ENCODE results near the gene CERS6. TPM values are rescaled to one million over a fixed set of nuclear protein-coding genes. Genes with fewer than 3 reads are reported as not detected.

CERS6 gene
- total RNA-seq, 1 experiment from 2014 or later, result 8.3 TPM

DNA sequence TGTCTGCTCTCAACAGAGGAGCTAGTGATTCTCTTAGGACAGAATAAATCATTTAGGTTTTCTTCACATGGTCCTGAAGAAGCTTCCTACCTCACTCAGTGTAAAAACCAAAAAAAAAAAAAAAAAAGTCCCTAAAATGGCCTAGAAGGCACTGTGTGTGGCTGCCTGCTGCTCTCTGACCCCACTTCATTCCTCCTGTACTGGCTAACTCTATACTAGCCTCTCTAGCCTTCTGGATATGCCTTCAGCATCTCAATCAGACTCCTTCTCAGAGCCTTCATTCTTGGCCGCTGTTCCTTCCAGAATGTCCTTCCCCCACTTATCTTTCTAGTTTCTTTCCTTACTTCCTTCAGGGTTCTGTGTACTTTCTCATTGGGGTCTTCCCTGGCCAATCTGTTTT lies 82.1 kb downstream of the CERS6 start:
- POLR2A ChIA-PET (ENCODE audit: unreplicated experiment), result no interaction called here
- Histone ChIP-seq H3K4me1 (replicated peaks; ENCODE audit: insufficient read depth) (peaks cover 11% of the 10 kb centered on the region), H3F3A (ENCODE audit: insufficient read depth, low read depth) (peaks cover 7% of the 10 kb centered on the region; the same call in 1 of the 2 replicates), H3K27ac (no peak overlapping the region), H4K20me1 (ENCODE audit: insufficient read depth) (no peaks in the 10 kb centered on the region), H3K27me3 (ENCODE audit: insufficient read depth, low read depth) (no peaks in the 10 kb centered on the region), H3K4me2 (no peak overlapping the region), H3K9me2 (ENCODE audit: insufficient read depth) (no peaks in the 10 kb centered on the region), H3K9me3 (ENCODE audit: insufficient read depth, low read depth) (no peaks in the 10 kb centered on the region), H3K4me3 (no peak overlapping the region), H2AFZ (no peak overlapping the region), H3K79me2 (ENCODE audit: low read depth) (no peaks in the 10 kb centered on the region), H3K36me3 (ENCODE audit: low read depth) (no peaks in the 10 kb centered on the region)
- DNase-seq, result no peak
- TF ChIP-seq, protein P1, sequence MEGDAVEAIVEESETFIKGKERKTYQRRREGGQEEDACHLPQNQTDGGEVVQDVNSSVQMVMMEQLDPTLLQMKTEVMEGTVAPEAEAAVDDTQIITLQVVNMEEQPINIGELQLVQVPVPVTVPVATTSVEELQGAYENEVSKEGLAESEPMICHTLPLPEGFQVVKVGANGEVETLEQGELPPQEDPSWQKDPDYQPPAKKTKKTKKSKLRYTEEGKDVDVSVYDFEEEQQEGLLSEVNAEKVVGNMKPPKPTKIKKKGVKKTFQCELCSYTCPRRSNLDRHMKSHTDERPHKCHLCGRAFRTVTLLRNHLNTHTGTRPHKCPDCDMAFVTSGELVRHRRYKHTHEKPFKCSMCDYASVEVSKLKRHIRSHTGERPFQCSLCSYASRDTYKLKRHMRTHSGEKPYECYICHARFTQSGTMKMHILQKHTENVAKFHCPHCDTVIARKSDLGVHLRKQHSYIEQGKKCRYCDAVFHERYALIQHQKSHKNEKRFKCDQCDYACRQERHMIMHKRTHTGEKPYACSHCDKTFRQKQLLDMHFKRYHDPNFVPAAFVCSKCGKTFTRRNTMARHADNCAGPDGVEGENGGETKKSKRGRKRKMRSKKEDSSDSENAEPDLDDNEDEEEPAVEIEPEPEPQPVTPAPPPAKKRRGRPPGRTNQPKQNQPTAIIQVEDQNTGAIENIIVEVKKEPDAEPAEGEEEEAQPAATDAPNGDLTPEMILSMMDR (conservative IDR thresholded peaks at IDR 0.05), result no peak
- TF ChIP-seq EZH2 (IDR thresholded peaks at IDR 0.05; ENCODE audit: low read depth), result no peak
- CTCF ChIA-PET, result no interaction called here
- intact Hi-C loops (cut with micrococcal nuclease; ENCODE audit: unreplicated experiment), result no loop called here
- no TSS peak for BruUV-seq (replicated peaks)

GRCh38 chr2:168538534-168538933 lies 82.5 kb downstream of the CERS6 start:
- no peaks in the 10 kb centered on the region for H3K9me3 ChIP-seq (ENCODE audit: insufficient read depth, low read depth)
- H3K79me2 ChIP-seq (ENCODE audit: low read depth), result no peaks in the 10 kb centered on the region
- no peaks in the 10 kb centered on the region for H3K27me3 ChIP-seq (ENCODE audit: insufficient read depth, low read depth)
- H3K9me2 ChIP-seq (ENCODE audit: insufficient read depth), result no peaks in the 10 kb centered on the region
- no peak overlapping the region for H2AFZ ChIP-seq
- CTCF ChIA-PET, result no interaction called here
- POLR2A ChIA-PET (ENCODE audit: unreplicated experiment), result no interaction called here
- peaks cover 11% of the 10 kb centered on the region for H3K4me1 ChIP-seq (replicated peaks; ENCODE audit: insufficient read depth)
- TF ChIP-seq EZH2 (IDR thresholded peaks at IDR 0.05; ENCODE audit: low read depth), result no peak
- TF ChIP-seq, protein P1 (conservative IDR thresholded peaks at IDR 0.05), result no peak
- no peak overlapping the region for H3K4me2 ChIP-seq
- intact Hi-C loops (cut with micrococcal nuclease; ENCODE audit: unreplicated experiment), result no loop called here
- peaks cover 7% of the 10 kb centered on the region; the same call in 1 of the 2 replicates for H3F3A ChIP-seq (ENCODE audit: insufficient read depth, low read depth)
- no peak overlapping the region for H3K27ac ChIP-seq
- no peaks in the 10 kb centered on the region for H4K20me1 ChIP-seq (ENCODE audit: insufficient read depth)
- no peaks in the 10 kb centered on the region for H3K36me3 ChIP-seq (ENCODE audit: low read depth)
- H3K4me3 ChIP-seq, result no peak overlapping the region
- BruUV-seq (replicated peaks), result no TSS peak
- no peak for DNase-seq

DNA sequence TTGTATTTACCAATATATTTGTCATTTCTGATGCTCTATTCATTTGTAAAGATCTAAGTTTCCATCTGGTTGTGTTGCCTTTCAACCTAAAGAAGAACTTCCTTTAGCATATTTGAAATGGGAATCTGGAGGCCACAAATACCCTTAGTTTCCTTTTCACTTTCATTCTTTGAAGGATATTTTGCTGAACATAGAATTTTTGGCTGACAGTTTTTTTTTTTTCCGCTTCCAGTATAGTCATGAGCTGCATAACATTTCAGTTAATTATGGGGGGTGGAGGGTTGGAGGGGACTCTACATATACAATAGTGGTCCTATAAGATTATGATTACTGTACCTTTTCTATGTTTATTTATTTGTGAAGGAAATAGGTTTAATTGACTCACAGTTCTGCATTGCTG lies 83.9 kb downstream of the CERS6 start:
- no peaks in the 10 kb centered on the region for H3K79me2 ChIP-seq (ENCODE audit: low read depth)
- ChIA-PET POLR2A (ENCODE audit: unreplicated experiment) (no interaction called here), CTCF (no interaction called here)
- peaks cover 7% of the 10 kb centered on the region; the same call in 1 of the 2 replicates for H3F3A ChIP-seq (ENCODE audit: insufficient read depth, low read depth)
- no peaks in the 10 kb centered on the region for H3K9me3 ChIP-seq (ENCODE audit: insufficient read depth, low read depth)
- H2AFZ ChIP-seq, result no peak overlapping the region
- H3K4me3 ChIP-seq, result no peak overlapping the region
- H4K20me1 ChIP-seq (ENCODE audit: insufficient read depth), result no peaks in the 10 kb centered on the region
- no peaks in the 10 kb centered on the region for H3K27me3 ChIP-seq (ENCODE audit: insufficient read depth, low read depth)
- no peaks in the 10 kb centered on the region for H3K9me2 ChIP-seq (ENCODE audit: insufficient read depth)
- H3K4me2 ChIP-seq, result no peak overlapping the region
- TF ChIP-seq, protein P1 (conservative IDR thresholded peaks at IDR 0.05), result no peak
- TF ChIP-seq EZH2 (IDR thresholded peaks at IDR 0.05; ENCODE audit: low read depth), result no peak
- H3K27ac ChIP-seq, result no peak overlapping the region
- H3K4me1 ChIP-seq (replicated peaks; ENCODE audit: insufficient read depth), result peaks cover 13% of the 10 kb centered on the region
- intact Hi-C loops (cut with micrococcal nuclease; ENCODE audit: unreplicated experiment), result no loop called here
- no peaks in the 10 kb centered on the region for H3K36me3 ChIP-seq (ENCODE audit: low read depth)
- BruUV-seq (replicated peaks), result no TSS peak
- DNase-seq, result no peak
